ENCODE data around the gene CTR9.

CTR9 gene

DNA sequence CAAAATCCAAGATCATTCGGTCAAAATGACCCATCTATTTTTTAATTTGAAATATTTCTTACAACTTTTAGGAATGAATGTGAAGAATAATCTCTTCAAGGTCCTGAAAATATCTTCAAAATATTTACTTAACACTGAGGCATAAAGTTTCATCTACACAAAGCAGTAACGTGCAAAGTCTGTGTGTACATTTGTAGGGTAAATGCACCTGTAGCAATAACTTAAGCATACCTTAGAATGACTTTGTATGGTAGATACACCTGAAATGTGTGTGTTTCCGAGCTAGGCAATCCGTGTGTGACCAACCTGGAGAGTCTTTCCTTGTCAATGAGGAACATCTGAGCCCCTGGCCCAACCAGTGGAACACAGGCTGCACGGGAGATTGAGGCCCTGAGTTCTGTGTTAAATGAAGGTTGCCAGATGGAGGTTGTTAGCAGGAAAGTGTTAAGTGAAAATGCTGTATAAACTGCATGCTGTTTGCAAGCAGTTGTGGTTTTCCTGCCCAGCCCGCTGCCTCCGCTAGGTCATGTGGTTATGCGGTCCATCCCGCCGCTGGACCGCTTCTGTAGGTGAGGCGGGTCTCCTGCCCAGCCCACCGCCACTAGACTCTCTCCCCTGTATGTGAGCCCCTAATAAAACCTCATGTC, 7.6 kb upstream of the CTR9 start:
- DNase-seq = peak; percentile 46

DNA sequence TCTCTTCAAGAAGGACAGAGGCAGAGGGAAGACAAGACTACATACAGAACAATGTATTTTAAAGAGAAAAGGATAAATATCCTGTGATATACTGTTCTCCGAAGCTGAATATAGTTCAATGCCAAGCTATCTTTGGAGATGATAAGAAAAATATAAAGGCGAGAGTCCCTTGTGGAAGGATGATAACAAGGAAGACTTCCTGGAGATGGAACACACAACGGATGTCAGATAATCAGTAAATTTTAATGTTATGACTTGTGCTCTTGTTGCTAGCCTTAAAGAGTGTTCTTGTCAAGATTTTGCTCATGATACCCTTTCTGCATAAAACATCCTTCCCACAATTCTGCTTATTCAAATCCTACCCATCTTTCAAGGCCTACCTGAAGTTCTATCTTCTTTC, 6.8 kb upstream of the CTR9 start:
- DNase-seq = no peak

DNA sequence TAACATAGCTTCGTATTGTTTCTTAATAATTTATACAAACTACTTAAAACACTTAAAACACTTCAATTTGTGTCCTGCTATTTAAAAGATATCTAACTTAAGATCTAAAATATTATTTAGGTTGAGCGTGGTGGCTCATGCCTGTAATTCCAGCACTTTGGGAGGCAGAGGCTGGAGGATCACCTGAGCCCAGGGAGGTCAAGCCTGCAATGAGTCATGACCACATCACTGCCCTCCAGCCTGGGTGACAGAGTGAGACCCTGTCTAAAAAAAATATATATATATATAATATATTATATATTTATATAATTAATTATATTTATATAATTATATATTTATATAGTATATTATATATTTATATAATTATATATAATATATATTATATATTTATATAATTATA, 4.2 kb upstream of the CTR9 start:
- no peak for DNase-seq

DNA sequence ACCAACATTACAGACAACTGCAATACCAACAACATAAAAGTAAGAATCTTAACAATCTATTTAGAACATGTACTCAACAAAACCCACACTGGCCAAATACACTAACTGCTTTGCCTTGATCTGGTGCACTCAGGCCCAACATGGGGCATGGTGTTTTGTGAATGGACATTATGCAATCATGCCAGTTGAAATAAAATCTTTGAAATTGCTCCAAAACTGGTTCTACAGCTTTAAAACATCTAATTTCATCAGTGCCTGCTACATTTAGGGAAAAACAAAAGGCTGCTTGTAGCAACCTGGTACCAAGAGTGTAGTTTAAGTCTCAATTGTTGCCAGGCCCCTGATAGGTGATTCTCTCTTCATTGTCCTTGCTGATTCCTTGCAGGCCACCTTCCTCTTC, 3.3 kb upstream of the CTR9 start:
- DNase-seq = no peak

DNA sequence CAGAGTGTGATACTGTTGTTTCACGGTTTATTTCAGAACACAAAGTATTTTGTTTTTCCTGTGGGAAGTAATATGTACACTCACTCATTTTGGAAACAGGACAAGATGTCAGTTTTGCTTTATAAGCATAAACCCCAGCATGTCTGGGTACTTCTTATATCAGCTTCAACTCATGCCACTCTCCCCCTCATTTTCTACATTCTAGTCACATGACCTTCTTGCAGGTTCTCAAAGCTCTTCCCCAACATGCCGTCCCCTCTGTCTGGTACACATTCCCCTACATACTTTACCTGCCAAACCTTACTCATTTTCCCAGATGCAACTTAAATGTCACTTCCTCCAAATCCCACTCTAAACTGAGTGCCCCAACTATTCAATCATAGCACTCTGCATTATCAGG, 1.6 kb upstream of the CTR9 start:
- DNase-seq = no peak

DNA sequence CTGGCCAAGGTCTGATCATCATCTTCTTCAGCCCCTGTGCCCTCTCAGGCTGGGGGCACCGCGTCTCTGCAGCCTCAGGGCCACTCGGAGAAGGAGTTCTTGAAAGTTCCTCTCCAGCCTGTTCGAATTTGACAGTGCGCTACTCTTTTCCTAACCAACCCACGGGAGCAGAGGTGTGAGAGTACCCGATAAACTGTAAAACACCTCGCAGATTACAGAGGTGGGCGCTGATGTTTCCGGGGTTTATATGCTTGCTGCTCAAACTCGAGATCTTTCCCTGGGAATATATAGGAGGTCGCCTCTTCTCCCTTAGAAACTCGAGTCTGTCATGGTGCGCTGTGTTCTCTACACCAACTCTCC, 515 bp downstream of the CTR9 start:
- peak; percentile 8 for DNase-seq

DNA sequence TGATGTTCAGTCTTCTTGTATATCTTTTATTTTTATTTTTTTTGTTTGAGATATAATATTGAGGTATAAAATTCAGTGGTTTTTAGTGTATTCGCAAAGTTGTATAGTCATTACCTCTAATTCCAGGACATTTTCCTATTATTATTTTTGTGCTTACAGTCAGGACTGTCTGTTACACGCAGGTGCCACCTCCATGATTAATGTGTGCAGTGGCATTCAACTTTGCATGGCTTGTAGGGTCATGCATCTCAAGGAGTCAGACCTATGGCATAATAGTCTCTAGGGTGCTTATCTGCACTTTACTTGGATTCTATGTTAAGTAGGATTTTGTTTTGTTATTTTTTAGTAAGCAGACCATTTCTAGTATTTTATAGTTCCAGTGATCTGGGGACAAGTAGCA, 1.0 kb downstream of the CTR9 start:
- DNase-seq = no peak

DNA sequence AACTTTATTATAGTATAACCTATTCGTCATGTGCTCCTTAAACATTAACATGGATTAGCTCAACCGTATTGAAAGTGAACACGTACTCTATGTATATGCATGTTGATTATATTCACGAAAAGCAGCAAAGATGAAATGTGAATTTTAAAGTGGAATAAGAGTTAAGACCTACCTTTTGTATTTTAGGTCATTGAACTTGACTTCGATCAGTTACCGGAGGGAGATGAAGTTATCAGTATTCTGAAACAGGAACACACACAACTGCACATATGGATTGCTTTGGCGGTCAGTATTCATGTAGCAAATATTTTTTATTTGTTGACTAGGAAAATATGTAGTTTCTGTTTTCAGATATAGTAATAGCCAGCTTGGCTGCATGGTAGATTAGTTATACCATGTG, 1.4 kb downstream of the CTR9 start:
- no peak for DNase-seq

DNA sequence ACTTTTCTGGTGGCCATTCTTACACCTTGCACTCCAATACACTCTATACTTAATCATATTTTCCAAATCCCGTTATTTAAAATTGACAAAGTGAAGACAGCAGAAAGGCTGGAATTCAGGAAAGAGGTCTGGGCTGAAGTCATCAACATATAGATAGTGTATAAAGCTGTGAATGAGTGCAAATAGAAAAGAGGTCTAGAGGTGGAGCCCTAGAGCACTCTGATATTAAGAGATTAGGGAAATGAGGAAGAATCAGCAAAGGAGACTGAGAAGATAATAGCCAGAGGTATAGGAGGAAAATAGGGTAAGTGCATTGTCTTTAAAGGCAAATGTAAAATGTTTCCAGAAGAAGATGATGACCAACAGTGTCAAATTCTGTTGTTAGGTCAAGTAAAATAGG, 7.9 kb downstream of the CTR9 start:
- no peak for DNase-seq

DNA sequence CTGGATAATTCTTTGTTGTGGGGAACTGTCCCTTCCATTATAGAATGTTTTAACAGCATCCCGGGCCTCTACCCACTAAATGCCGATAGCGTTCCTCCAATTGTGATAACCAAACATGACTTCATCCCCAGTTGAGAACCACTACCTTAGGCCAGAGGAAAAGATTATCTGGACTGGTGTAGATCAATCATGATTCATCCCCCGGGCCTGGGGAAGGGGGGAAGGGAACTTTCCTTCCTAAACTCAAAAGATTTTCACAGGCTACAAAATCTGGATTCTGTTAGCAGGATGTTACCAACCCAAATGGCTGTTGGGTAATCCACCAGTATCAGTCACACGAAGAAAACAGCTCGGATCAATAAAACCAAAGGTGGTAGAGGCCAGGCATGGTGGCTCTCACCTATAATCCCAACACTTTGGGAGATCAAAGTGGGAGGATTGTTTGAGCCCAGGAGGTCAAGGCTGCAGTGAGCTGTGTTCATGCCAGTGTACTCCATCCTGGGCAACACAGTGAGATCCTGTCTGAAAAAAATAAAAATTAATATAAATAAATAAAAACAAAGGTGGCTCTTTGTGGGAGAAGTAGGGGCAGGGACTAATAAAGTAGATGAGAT, 10.1 kb downstream of the CTR9 start:
- no peak for DNase-seq

DNA sequence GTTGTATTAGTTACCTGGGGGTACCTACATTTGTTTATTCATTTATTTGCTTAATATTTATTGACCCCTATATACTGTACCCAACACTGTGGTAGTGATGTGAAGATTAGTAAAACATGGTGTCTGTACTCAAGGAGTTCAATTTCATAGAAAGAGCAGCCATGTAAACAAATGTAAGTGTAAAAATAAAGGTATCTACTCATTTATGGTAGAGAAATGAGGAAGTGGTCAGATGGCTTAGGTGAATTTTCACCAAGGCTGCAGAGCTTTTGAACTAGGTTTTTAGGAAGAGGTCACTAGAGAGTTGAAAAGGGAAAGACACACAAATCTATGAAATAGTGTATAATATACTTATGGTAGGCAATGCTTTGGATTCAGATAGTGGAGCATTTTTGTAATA, 11.1 kb downstream of the CTR9 start:
- no peak for DNase-seq

DNA sequence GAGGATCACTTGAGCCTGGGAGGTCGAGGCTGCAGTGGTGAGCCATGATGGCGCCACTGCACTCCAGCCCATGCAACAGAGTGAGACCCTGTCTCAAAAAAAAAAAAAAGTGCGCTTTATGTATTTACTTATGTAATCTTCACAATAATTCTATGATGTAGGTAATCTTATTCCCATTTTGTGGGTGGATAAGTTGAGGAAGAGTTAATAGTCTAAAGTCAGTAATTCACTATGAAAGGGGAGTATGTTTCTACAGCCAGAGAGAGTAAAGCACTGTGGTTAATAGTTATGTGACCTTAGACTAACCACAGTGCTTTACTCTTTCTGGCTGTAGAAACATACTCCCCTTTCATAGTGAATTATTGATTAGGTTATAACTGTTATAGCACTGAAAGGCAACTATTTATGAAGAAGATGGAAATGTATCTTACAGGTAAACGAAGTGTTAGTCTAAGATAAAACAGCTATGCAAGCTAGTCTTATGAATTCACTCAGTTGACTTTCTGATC, 11.9 kb downstream of the CTR9 start:
- DNase-seq = no peak

DNA sequence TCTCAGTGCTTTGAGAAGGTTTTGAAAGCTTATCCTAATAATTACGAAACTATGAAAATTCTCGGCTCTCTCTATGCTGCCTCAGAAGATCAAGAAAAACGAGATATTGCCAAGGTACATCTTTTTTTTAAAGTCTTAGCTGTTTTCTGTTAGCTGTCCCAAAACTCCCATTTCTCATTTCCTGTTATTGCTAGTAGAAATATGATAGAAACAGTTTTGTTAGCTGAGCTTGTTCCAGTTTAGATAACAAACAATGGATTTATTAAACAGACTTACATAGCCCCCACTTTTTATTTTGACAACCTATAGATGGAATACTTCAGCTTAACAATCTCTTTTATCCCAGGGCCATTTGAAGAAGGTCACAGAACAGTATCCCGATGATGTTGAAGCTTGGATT, 12.7 kb downstream of the CTR9 start:
- DNase-seq = no peak

DNA sequence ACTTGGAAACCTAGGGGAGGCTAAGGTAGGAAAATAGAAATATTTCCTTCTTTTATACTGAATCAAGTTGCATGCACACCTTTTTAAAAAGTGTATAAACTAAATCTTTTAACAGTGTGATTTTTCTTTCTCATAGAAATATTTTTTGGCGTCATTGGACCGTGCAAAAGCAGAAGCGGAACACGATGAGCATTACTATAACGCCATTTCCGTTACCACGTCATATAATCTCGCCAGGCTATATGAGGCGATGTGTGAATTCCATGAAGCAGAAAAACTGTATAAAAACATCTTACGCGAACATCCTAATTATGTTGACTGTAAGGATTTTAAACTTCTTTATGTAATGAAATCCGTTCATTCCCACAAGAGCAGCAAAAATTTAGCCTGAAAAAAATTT, 13.4 kb downstream of the CTR9 start:
- no peak for DNase-seq

DNA sequence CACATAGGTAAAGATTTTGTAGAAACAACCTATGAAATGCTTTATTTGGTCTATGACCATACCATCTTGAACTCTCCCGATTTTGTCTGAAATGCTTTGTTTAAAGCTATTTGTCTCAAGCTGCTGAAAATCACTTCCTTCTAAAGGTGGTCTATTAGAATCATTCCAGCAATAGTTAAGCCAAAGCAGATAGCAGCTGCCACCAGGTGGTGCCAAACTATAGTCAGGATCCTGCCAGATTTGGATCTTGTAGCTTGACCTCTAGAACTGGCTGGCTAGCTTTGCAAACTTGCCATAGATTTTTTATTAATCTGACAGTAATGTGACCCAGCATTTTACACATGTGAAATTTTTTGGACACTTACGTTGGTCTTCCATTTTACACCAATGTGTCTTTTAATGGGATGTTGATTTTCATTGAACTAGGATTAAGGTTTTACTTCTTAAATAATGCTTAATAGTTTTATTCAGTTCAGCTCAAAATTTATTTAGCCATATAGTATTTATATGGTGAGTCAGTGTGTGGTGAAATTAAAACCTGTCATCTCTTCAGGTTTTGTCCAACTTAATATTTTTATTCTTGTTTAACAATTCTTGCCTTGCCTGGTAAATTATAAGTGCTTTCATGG, 19.7 kb downstream of the CTR9 start:
- peak; percentile 43 for DNase-seq

DNA sequence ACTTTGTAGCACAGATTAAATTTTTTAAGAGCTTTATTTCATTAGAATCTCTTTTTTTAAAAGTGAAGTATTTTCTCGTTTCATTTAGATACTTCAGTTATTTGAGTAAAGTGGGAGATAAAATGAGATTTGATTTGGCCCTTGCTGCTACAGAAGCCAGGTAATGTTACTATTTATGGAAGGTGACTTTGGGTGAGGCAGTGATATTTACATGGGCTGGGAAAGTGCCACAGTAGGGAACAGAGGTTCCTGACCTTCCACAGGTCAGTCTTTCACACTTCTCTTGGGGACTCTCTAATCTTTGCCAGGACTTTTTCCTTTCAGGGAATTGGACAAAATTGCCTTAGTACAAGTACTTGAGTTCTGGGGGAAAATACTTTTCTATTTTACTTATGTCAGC, 20.4 kb downstream of the CTR9 start:
- DNase-seq = no peak

DNA sequence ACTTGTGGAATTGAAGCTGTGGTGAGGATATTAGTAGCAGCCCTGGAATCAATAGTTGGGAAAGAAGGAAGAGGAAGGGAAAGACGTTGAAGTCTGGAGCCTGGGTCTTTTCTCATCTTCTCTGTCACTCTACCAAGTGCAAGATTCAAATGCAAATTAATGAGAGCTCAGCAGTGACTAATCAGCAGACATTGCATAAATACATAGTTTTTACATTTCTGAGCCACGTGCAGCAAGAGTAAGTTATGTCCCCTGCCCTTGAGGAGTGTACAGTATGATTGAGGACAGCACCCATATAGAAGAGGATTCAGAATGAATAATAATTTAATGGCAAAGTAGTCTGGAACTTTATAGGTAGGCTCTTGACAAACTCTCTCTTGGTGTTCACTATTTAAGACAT, 23.8 kb downstream of the CTR9 start:
- DNase-seq = no peak

DNA sequence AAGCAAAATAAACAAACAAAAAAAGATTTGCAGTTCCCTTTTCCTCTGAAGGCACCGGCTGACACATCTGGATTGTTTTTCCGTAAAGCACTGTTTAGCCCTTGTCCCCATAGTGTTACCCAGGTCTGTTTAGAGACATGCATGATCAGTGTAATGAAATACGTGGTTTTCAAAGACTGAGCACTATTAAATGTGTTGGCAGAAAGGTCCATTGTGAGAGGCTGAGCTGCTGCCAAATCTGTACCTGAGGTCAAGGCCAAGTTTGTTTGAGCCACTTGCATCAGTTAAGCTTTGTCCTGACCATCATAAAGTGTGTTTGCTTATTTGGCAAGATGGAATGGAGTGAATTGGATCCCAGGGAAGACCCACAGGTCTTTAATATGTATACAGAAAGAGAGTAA, 26.3 kb downstream of the CTR9 start:
- no peak for DNase-seq

DNA sequence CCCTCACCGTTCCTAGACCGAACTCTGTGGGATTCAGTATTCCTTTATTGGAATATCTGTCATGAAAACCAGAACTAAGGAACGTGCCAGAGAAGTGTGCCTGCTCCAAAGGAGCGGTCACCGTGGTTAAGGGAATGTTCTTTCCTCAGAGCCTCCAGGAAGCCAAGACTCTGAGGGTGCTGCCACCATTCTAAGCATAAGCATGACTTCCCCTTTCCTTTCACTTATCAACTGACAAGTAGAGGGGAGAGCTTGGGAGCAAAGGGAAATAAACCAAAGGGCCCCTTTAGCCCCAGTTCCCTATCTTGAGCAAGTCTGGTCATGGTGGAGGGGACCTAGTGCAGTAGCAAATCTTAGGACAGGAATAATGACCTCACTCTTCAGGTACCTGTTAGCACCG, 26.8 kb downstream of the CTR9 start:
- DNase-seq = no peak

DNA sequence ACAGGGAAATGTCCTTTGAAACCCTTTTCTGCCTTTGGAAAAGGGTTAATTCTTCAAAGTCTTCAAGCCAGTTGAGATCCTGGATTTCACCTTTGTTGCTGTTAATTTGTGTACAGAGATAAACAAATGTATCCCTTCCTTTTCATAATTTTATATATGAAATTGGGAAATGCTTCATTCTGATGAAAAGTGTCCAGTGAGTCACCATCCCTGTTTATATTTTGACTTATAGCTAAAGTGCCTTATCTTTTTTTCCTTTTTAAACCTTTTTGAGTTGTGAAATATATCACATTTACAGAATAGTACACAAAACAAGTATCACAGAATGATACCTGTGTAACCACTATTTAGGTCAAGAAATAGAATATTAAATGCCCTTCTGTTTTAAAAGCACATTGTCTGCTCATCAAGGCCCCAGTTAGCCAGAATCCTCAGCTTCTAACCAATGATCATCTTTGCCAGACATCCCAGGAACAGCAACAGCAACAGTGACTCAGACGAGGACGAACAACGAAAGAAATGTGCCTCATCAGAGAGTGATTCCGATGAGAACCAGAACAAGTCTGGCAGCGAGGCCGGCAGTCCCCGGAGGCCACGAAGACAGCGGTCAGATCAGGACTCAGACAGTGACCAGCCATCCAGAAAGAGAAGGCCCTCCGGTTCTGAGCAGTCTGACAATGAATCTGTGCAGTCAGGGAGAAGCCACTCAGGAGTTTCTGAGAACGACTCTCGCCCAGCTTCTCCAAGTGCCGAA, 27.3 kb downstream of the CTR9 start:
- no peak for DNase-seq

DNA sequence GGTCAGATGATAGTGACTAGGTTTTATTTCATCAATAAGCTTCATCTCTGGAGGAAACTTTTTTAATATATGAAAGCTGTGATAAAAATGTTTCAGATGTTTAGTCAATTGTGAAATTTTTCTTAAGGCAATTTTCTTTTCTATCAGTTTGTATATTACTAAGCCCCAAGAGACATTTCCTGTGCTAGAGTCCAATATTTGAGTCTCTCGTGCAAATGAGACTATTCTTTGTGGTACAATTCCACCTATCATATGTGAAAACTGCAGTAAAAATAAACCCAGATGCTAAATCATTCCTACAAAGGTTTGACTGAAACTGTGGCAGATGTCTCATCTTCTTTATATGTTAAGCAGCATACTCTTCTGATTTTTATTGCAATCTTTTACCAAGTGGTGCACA, 28.0 kb downstream of the CTR9 start:
- no peak for DNase-seq

DNA sequence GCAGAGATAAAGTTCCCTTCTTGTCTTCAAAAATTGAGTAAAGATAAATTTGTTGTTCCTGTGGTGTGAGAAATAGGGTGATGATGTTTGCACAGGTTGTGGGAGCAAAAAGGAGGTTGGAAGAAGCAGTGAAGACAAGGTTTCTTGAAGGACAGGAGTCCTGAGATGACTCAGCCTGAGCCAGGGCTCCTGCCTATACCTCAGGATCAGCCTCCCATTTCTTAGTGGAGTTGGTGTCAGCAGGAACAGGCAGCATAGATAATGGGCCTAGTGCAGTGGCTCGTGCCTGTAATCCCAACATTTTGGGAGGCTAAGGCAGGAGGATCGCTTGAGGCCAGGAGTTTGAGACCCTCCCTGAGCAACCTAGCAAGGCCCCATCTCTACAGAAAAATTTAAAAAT, 29.0 kb downstream of the CTR9 start:
- DNase-seq = no peak

DNA sequence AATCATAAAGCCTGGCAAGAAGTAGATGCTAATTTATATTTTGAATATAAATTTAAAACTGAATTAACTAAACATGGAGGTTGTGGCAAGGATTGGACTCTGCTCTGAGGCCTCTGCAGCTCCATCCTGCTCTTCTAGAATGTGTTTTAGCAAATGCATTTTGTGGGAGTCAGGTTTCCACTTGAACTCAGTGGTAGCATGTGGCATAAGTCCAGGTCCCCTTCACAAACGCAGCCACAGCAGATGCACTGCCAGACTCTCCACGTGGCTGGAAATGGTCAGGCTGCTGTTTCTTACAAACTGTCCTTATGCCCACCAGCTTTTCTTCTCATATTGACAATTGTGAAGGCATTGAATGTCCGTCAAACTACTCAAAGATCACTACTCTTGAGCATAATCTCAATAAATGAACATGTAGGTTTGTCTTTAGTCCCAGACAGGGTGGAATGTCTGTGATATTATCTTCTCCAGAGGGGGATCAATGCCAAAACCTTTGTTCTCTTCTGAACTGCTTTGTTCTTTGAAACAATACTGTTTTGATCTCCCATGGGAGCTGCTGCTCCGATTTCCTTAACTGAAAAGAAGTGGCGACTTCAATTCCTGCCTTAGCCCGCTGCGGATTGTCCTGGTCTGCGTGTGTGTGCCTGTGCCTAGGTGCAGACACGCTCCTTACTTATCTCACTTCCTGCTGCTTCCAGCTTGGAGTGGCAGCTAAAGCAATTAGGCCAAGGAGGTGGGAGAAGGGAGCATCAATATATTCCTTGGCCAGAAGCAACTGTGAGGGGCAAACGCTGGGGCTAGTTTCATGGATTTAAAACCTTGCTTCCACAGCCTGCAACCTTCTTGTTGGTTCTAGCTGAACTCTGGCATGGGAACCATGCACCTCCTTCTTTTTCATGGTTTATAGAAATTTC, 33.4 kb downstream of the CTR9 start:
- no peak for DNase-seq

All from CD4-positive, alpha-beta T cell treated with Interleukin-17A for 4 hours (primary cell).